Uterus (tissue), 4 donors: ENCODE data around the gene CCDC34. TPM values are rescaled to one million over a fixed set of nuclear protein-coding genes. Genes with fewer than 3 reads are reported as not detected.

Experiments
- DNase-seq, 2 donors: peaks; one replicate each; pipeline ENCODE4 v3.0.0-alpha.2; 2019 to 2020
- H3K27ac ChIP-seq, 2 donors: fragments of 200-600 bp; sonication (generic); 1 replicate in 1 of 2; 2 replicates in 1 of 2; pipeline ENCODE4 v1.5.1; 2016 to 2018
- H3K27me3 ChIP-seq, 2 donors: fragments of 200-600 bp; sonication (generic); one replicate each; pipeline ENCODE4 v1.5.1; 2018 to 2019; ENCODE audit warnings: control low read depth in 1 of 2
- H3K36me3 ChIP-seq, 2 donors: fragments of 200-600 bp; sonication (generic); one replicate each; pipeline ENCODE4 v1.5.1; 2019; ENCODE audit warnings: control low read depth in 1 of 2
- H3K4me1 ChIP-seq, 2 donors: fragments of 200-600 bp; sonication (generic); one replicate each; pipeline ENCODE4 v1.5.1; 2018 to 2019; ENCODE audit warnings: control low read depth in 1 of 2
- H3K4me3 ChIP-seq, 2 donors: fragments of 200-600 bp; sonication (generic); 1 replicate in 1 of 2; 2 replicates in 1 of 2; pipeline ENCODE4 v1.5.1; 2018 to 2019; ENCODE audit warnings: mild to moderate bottlenecking in 1 of 2
- H3K9me3 ChIP-seq, 2 donors: fragments of 200-600 bp; sonication (generic); one replicate each; pipeline ENCODE4 v1.5.1; 2019; ENCODE audit warnings: control low read depth in 1 of 2
- POLR2A ChIP-seq, 2 donors: fragments of 450-650 bp; IDR thresholded peaks; one replicate each; pipeline ENCODE4 v1.6.1; 2016; ENCODE audit warnings: antibody characterized with exemption in 2 of 2, mild to moderate bottlenecking in 1 of 2, moderate library complexity in 1 of 2
- intact Hi-C: fragments of 100-400 bp; cut with DNase I; formaldehyde crosslinking; loops from one replicate; pipeline ENCODE4 v1.15.1; 2023; ENCODE audit warnings: low total_unique reads
- total RNA-seq, 4 donors: library from RNA; depleted of rRNA in 3 of 4; stranded (reverse); fragments of >200 nt in 3 of 4; gene quantifications; one replicate each; pipeline versions ENCODE4 v1.1.0 to v1.2.4, GENCODE V29; 2014 to 2023
- TF ChIP-seq, protein P1 (sequence below), 4 experiments: fragments of 200-600 bp in 2 of 4; fragments of 450-650 bp in 2 of 4; sonication (generic) in 2 of 4; IDR thresholded peaks; one replicate each; pipeline ENCODE4 v1.5.1; 2016 to 2019; ENCODE audit warnings: antibody characterized with exemption in 4 of 4, mild to moderate bottlenecking in 2 of 4, moderate library complexity in 1 of 4
- donor health status: DM: yes; HTN: yes; CAD: no.

Gene CCDC34
- total RNA-seq, 4 donors from 2014 or later: 0.26 to 8.2 (median 2.7) TPM; not detected in 1

DNA sequence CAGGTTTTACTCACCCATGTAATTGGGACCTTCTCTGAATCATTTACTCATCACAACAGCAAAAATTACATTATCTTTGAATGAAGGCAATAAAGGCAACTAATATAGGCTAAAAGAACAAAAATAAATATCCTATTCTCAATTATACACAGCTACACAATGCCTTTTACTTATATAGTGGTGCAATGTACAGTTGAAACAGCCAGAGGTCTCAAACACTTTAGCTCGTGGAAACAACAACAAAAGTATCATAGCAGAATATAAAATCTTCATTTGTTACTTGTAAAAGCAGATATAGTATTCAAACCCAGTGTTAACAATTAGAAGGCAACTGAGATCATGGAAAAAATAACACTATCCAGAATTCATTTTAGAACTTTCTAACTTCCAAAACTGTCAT lies 20.6 kb upstream of the CCDC34 start:
- H3K27ac ChIP-seq: no peak overlapping the region
- DNase-seq: no peak
- intact Hi-C loops: no loop called here
- TF ChIP-seq, protein P1, sequence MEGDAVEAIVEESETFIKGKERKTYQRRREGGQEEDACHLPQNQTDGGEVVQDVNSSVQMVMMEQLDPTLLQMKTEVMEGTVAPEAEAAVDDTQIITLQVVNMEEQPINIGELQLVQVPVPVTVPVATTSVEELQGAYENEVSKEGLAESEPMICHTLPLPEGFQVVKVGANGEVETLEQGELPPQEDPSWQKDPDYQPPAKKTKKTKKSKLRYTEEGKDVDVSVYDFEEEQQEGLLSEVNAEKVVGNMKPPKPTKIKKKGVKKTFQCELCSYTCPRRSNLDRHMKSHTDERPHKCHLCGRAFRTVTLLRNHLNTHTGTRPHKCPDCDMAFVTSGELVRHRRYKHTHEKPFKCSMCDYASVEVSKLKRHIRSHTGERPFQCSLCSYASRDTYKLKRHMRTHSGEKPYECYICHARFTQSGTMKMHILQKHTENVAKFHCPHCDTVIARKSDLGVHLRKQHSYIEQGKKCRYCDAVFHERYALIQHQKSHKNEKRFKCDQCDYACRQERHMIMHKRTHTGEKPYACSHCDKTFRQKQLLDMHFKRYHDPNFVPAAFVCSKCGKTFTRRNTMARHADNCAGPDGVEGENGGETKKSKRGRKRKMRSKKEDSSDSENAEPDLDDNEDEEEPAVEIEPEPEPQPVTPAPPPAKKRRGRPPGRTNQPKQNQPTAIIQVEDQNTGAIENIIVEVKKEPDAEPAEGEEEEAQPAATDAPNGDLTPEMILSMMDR (IDR thresholded peaks at IDR 0.05): no peak
- no peak for TF ChIP-seq POLR2A (IDR thresholded peaks at IDR 0.05)
- H3K9me3 ChIP-seq: no peaks in the 10 kb centered on the region
- no peaks in the 10 kb centered on the region for H3K36me3 ChIP-seq
- H3K4me3 ChIP-seq: no peak overlapping the region
- H3K27me3 ChIP-seq: no peaks in the 10 kb centered on the region
- no peaks in the 10 kb centered on the region for H3K4me1 ChIP-seq

DNA sequence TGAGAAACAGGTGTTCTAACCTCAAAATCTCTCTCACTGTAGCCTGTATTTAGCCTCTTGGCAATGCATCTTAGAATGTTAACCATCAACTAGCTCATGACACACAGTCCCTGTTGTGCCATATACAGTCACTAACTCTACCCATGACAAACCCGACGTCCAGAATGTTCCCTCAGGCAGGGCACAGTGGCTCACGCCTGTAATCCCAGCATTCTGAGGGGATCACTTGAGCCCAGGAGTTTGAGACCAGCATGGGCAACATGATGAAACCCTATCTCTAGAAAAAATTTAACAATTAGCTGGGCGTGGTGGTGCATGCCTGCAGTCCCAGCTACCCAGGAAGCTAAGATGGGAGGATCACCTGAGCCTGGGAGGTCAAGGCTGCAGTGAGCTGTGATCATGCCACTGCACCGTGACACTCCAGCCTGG lies 18.2 kb upstream of the CCDC34 start:
- Histone ChIP-seq H3K9me3 (no peaks in the 10 kb centered on the region), H3K27me3 (no peaks in the 10 kb centered on the region), H3K27ac (no peak overlapping the region), H3K36me3 (no peaks in the 10 kb centered on the region), H3K4me1 (no peaks in the 10 kb centered on the region), H3K4me3 (no peak overlapping the region)
- DNase-seq: no peak
- intact Hi-C loops: no loop called here
- TF ChIP-seq POLR2A (IDR thresholded peaks at IDR 0.05): no peak
- TF ChIP-seq, protein P1 (IDR thresholded peaks at IDR 0.05): no peak

DNA sequence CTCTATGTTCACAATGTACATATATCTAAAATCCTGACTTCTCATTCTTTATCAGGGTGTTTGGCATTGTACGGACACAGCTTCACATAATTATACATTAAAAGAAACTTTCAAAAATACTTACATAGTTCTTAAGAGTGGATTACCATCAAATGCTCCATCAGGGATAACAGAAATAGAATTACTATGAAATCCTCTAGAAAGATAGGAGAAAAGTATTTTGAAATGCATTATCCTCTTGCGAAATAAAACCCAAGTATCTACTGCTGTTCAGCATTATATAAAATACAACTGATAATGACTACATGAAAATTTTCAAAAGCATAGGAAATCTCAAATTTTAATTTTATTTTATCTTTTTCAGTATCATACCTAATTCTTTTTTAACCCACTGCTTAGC lies 17.8 kb upstream of the CCDC34 start:
- H3K36me3 ChIP-seq: no peaks in the 10 kb centered on the region
- H3K9me3 ChIP-seq: no peaks in the 10 kb centered on the region
- H3K27ac ChIP-seq: no peak overlapping the region
- intact Hi-C loops: no loop called here
- no peaks in the 10 kb centered on the region for H3K4me1 ChIP-seq
- no peak overlapping the region for H3K4me3 ChIP-seq
- no peak for DNase-seq
- H3K27me3 ChIP-seq: no peaks in the 10 kb centered on the region
- TF ChIP-seq, protein P1 (IDR thresholded peaks at IDR 0.05): no peak
- no peak for TF ChIP-seq POLR2A (IDR thresholded peaks at IDR 0.05)

DNA sequence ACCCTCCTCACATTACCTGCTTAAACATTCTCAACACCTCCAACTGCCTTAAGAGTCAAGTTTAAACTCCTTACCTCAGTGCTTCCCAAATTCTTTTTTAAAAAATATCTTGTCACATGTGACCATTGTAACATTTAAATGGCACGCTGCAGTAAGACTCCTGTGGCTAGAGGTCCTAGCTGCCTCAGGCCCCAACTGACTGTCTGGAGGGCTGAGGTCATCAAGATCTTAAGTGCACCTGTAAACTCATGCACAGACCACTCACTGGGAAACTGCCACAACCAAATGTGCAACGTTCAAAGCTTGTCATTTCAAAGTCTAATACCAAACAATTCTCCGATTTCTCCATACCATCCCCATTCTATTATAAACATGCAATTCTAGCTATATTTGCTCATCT lies 16.4 kb upstream of the CCDC34 start:
- Histone ChIP-seq H3K27ac (no peak overlapping the region), H3K4me1 (no peaks in the 10 kb centered on the region), H3K27me3 (no peaks in the 10 kb centered on the region), H3K4me3 (no peak overlapping the region), H3K36me3 (no peaks in the 10 kb centered on the region), H3K9me3 (no peaks in the 10 kb centered on the region)
- no peak for DNase-seq
- TF ChIP-seq, protein P1 (IDR thresholded peaks at IDR 0.05): no peak
- TF ChIP-seq POLR2A (IDR thresholded peaks at IDR 0.05): no peak
- intact Hi-C loops: no loop called here

DNA sequence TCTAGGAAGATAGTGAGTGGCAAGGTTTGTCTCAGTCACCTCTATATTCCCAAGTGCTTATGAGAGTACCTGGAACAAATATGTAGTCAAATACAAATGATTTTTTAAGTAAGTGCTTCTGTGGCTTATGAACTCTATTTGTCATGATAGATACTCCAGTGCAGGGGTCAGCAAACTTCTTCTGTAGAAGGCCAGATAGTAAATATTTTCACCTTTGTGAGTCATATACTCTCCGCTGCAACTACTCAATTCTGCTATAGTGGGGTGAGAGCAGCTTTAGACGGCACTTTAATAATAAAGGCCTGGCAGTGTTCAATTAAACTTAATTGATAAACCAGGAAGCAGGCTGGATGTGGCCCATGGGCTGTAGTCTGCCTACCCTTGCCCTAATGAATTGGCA lies 12.4 kb upstream of the CCDC34 start:
- H3K4me3 ChIP-seq: no peak overlapping the region
- H3K36me3 ChIP-seq: no peaks in the 10 kb centered on the region
- no peak for DNase-seq
- H3K9me3 ChIP-seq: no peaks in the 10 kb centered on the region
- H3K27ac ChIP-seq: no peak overlapping the region
- TF ChIP-seq POLR2A (IDR thresholded peaks at IDR 0.05): no peak
- TF ChIP-seq, protein P1 (IDR thresholded peaks at IDR 0.05): no peak
- no peaks in the 10 kb centered on the region for H3K27me3 ChIP-seq
- H3K4me1 ChIP-seq: no peaks in the 10 kb centered on the region
- intact Hi-C loops: no loop called here
